MG63 (cell line): ENCODE measurements around the gene MGAT4A. TPM values are rescaled to one million over a fixed set of nuclear protein-coding genes. Genes with fewer than 3 reads are reported as not detected.
"Not testable (repeated sequence)": the region's sequence is repeated elsewhere in the genome, so short reads cannot be mapped to it uniquely, and the experiment has no call there.

ENCODE experiments used
- DNase-seq: peaks from one replicate; pipeline ENCODE4 v3.0.0-alpha.2; 2020
- H3K27me3 ChIP-seq: fragments of 250-450 bp; sonication (Bioruptor Pico); 2 replicates; pipeline ENCODE4 v1.5.1; 2020; ENCODE audit warnings: mild to moderate bottlenecking, moderate library complexity
- H3K36me3 ChIP-seq: fragments of 250-450 bp; sonication (Bioruptor Pico); 2 replicates; pipeline ENCODE4 v1.5.1; 2020; ENCODE audit warnings: mild to moderate bottlenecking, moderate library complexity
- H3K4me3 ChIP-seq: fragments of 250-450 bp; sonication (Bioruptor Pico); 2 replicates; pipeline ENCODE4 v1.5.1; 2020; ENCODE audit warnings: mild to moderate bottlenecking, moderate library complexity
- H3K9me3 ChIP-seq: fragments of 250-450 bp; sonication (Bioruptor Pico); 2 replicates; pipeline ENCODE4 v1.5.1; 2020; ENCODE audit warnings: mild to moderate bottlenecking, moderate library complexity
- total RNA-seq: library from RNA; depleted of rRNA; stranded (reverse); fragments of >200 nt; shearing (Covaris generic); gene quantifications from 2 replicates; pipeline ENCODE4 v1.2.3, GENCODE V29; 2014; ENCODE audit warnings: low replicate concordance

The MGAT4A gene
- total RNA-seq, 1 experiment from 2014 or later, result 2.2 TPM

DNA sequence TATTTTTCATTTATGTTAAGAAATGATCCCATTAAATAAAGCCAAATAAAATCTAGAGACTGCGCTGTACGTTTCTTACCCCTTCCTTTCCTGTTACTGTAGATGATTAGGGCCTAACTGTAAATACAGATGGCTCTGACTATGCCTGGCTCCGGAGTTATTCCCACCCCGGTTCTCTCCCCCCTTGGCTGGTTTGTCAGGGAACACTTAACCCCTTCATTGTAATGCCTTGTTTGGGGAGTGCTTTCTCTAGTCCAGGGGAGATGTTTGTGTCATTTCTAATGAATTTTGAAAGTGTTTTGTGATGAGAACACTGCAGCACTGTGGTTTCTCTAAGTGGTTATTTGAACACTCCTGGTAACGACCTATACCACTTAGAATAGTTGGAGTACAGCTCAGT is 113.8 kb downstream of the MGAT4A start:
- Histone ChIP-seq H3K27me3 (no peaks in the 10 kb centered on the region), H3K9me3 (no peaks in the 10 kb centered on the region), H3K36me3 (peaks cover 39% of the 10 kb centered on the region)

GRCh38 chr2:98615481-98615880 is 115.5 kb downstream of the MGAT4A start:
- Histone ChIP-seq H3K27me3 (no peaks in the 10 kb centered on the region), H3K36me3 (peaks cover 53% of the 10 kb centered on the region), H3K9me3 (no peaks in the 10 kb centered on the region), H3K4me3 (no peak overlapping the region)
- no peak for DNase-seq

More for the DNA sequence above, 113.8 kb downstream of the MGAT4A start:
- H3K4me3 ChIP-seq, result no peak overlapping the region
- no peak for DNase-seq

DNA sequence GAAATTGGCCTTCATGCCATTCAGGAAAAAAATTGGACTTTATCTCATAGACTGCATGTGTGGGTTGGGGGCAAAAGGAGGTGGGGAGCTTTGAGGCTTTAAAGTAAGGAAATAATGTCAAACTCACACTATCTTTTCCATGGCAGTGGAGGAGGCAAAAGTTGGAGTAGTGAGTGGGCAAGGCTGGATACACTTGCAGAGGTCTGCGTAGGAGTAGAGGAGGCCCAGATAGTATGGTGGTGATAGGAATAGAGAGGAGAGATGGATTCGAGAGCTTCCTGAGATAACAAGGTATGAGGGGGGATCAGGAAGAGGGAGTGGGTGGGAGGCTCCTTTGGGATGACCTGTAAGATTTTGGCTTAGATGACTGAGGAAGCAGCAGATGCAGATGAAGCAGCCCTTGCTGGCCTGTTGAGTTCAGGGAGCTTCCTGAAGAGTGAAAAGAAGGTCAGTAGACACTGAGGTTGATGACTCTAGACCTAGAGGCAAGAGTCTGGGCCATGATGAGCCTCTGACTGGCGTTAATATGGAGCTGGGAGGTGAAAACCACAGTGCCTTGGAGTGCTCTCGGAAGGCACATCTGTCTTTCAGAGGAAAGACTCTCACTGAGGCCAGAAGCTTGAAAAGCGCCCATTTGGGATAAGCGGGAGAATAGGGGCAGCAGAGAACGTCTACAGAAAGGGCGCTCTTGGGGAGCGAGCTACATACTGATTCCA is 116.8 kb downstream of the MGAT4A start:
- no peak for DNase-seq
- no peak overlapping the region for H3K4me3 ChIP-seq
- H3K36me3 ChIP-seq, result peaks cover 64% of the 10 kb centered on the region
- H3K27me3 ChIP-seq, result no peaks in the 10 kb centered on the region
- H3K9me3 ChIP-seq, result no peaks in the 10 kb centered on the region

GRCh38 chr2:98608962-98609604 is 121.8 kb downstream of the MGAT4A start:
- DNase-seq, result peak; percentile 8
- Histone ChIP-seq H3K36me3 (peaks cover 47% of the 10 kb centered on the region), H3K4me3 (peak overlapping the region; percentile 94), H3K9me3 (no peaks in the 10 kb centered on the region), H3K27me3 (no peaks in the 10 kb centered on the region)

- H3K4me3 ChIP-seq, result peak within 1 kb of the TSS; percentile 94
- DNase-seq, result peak; percentile 93
- peaks cover 44% of the 10 kb centered on the region for H3K36me3 ChIP-seq
- H3K27me3 ChIP-seq, result no peaks in the 10 kb centered on the region
- H3K9me3 ChIP-seq, result no peaks in the 10 kb centered on the region
Measured at GRCh38 chr2:98608116-98608961, 122.6 kb downstream of the MGAT4A start, which contains the start of the genes COA5 and UNC50. TSS of gene COA5 (minus strand) at chr2:98608512. CDS start at chr2:98608405, 107 bp downstream. TSS of gene UNC50 (plus strand) at chr2:98608589. CDS start at chr2:98609760, 1,171 bp downstream.

DNA sequence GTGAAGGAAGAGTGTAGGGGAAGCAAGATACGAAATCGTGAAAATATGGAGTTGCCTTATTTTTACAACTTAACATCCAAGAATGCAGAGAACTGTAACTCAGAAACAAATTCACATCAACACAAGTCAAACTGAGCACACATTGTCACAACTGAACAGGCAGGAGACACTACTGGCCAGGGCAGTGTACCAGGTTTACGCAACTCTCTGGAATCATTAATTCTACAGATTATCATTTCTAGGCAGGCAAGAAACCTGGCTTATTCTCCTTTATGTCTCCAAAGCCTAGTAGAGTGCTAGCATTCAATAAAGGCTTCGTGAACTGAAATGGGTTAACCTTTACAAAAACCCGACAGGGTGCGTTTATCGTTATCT is 123.2 kb downstream of the MGAT4A start:
- Histone ChIP-seq H3K9me3 (no peaks in the 10 kb centered on the region), H3K36me3 (peaks cover 39% of the 10 kb centered on the region), H3K4me3 (peak overlapping the region; percentile 94), H3K27me3 (no peaks in the 10 kb centered on the region)
- no peak for DNase-seq

GRCh38 chr2:98607104-98607503 is 123.8 kb downstream of the MGAT4A start:
- Histone ChIP-seq H3K36me3 (peaks cover 36% of the 10 kb centered on the region), H3K4me3 (peak overlapping the region; percentile 94), H3K27me3 (no peaks in the 10 kb centered on the region), H3K9me3 (no peaks in the 10 kb centered on the region)
- no peak for DNase-seq

DNA sequence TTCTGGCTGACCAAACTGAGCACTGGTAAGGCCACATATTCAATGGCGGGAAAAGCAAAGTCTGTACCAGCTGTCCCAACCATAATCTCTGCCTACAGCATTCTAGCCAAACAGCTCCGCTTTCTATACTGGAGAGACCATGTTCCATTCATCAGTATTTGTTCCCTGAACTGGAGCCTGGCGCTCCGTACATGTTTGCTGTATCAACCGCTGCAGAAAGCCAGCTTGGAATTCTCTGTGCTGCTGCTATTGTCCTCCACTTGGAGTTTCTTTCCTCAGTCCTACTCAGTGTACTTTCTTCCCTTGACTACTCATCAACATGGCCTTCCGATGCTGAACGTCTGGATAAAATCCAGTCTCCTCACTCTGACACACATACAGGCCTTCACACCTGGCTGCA is 124.5 kb downstream of the MGAT4A start:
- H3K9me3 ChIP-seq, result no peaks in the 10 kb centered on the region
- no peak overlapping the region for H3K4me3 ChIP-seq
- no peaks in the 10 kb centered on the region for H3K27me3 ChIP-seq
- peaks cover 39% of the 10 kb centered on the region for H3K36me3 ChIP-seq
- DNase-seq, result no peak

DNA sequence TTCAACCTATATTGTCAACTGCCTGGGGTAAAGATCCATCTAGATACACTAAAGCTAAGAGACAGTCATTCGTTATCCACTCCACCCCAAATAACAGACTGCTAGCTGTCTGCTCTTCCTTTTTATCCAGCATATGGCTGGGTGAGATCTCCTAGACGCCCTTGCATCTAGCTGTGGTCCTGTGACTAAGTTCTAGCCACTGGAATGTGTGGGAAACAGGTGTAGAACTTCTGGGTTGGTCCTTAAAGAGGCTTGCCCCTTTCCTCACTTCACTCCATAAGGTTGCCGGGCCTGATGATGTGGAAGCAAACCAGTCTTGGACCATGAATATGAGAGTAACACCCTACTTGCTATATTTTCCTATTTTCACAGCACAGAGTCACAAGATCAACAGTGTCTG is 125.9 kb downstream of the MGAT4A start:
- H3K27me3 ChIP-seq, result no peaks in the 10 kb centered on the region
- no peak for DNase-seq
- H3K36me3 ChIP-seq, result peaks cover 39% of the 10 kb centered on the region
- H3K9me3 ChIP-seq, result no peaks in the 10 kb centered on the region
- H3K4me3 ChIP-seq, result no peak overlapping the region

DNA sequence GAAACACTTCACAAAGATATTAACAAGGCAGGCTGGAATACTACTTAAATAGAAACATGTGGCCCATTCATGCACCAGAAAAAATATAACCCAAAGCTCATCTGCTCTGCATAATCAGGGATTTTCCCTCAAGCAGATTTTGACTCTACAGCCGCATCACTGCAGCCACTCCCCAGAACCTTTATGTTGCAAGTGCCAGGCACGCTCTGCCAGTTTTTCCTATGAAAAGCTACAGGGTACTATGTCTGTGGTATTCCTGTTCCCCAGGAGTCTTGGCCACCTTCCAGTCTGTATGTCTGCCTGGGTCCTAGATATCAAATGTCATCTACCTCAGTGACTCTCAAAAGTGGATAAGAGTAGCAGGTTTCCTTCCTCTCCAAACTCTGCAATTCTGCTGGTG is 126.4 kb downstream of the MGAT4A start:
- Histone ChIP-seq H3K36me3 (peaks cover 39% of the 10 kb centered on the region), H3K4me3 (no peak overlapping the region)

DNA sequence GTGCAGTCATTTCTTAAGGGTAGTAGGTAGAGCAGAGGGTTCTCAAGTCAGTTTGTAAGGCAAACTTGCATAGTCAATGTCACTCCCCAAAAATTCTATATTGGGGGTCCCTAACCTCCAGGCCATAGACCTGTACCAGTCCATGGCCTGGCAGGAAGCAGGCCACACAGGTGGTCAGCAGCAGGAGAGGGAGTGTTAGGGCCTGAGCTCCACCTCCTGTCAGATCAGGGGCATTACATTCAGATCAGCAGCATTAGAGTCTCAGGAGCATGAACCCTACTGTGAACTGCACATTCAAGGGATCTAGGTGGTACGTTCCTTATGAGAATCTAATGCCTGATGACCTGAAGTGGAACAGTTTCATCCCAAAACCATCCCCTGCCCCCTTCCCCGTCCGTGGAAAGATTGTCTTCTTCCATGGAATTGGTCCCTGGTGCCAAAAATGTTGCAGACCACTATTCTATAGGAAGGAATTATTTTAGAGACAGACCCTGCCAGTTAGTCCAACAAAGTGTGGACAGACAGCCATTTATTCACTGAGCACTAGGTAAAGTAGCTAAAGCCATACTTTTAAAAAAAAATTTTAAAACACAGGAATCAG is 129.3 kb downstream of the MGAT4A start:
- Histone ChIP-seq H3K4me3 (no peak overlapping the region), H3K27me3 (no peaks in the 10 kb centered on the region), H3K36me3 (peaks cover 53% of the 10 kb centered on the region), H3K9me3 (no peaks in the 10 kb centered on the region)
- no peak for DNase-seq

More for the DNA sequence above, 126.4 kb downstream of the MGAT4A start:
- Histone ChIP-seq H3K9me3 (no peaks in the 10 kb centered on the region), H3K27me3 (no peaks in the 10 kb centered on the region)
- DNase-seq, result no peak

GRCh38 chr2:98598781-98599428 is 132.0 kb downstream of the MGAT4A start:
- peaks cover 62% of the 10 kb centered on the region for H3K36me3 ChIP-seq

GRCh38 chr2:98594665-98595064 is 136.3 kb downstream of the MGAT4A start:
- not testable (repeated sequence) for H3K4me3 ChIP-seq, H3K27me3 ChIP-seq, DNase-seq, H3K9me3 ChIP-seq
- H3K36me3 ChIP-seq, result peaks cover 30% of the 10 kb centered on the region

More at GRCh38 chr2:98598781-98599428, 132.0 kb downstream of the MGAT4A start:
- H3K4me3 ChIP-seq, result no peak overlapping the region
- no peaks in the 10 kb centered on the region for H3K27me3 ChIP-seq
- H3K9me3 ChIP-seq, result no peaks in the 10 kb centered on the region
- no peak for DNase-seq

- Histone ChIP-seq H3K27me3 (no peaks in the 10 kb centered on the region), H3K9me3 (no peaks in the 10 kb centered on the region), H3K36me3 (peaks cover 18% of the 10 kb centered on the region), H3K4me3 (no peak overlapping the region)
- DNase-seq, result no peak
Measured at GRCh38 chr2:98592565-98592964, 138.4 kb downstream of the MGAT4A start.

DNA sequence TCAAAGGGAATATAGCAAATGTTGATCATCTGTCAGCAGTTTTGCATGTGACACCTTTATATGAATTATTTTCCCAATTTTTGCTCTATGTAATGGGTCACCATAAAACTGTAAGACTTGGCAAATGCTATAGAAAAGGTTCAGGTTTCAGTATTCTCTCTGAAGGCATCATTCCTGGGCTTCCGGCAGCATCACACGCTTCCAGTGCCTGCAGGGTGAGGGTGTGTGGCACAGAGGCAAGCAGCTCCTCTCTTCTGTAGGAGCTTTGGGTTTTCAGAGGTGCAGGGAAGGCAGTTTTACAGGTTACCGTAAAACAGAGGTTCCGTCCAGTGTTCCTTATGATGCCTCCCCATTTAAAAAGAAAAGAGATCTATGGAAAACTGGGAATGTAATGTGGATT is 141.4 kb downstream of the MGAT4A start:
- Histone ChIP-seq H3K4me3 (no peak overlapping the region), H3K9me3 (no peaks in the 10 kb centered on the region), H3K27me3 (no peaks in the 10 kb centered on the region), H3K36me3 (no peaks in the 10 kb centered on the region; the same call in none of the 2 replicates)
- DNase-seq, result no peak

GRCh38 chr2:98588880-98589431 is 142.0 kb downstream of the MGAT4A start:
- H3K36me3 ChIP-seq, result no peaks in the 10 kb centered on the region; the same call in none of the 2 replicates
- DNase-seq, result no peak
- no peaks in the 10 kb centered on the region for H3K9me3 ChIP-seq
- no peak overlapping the region for H3K4me3 ChIP-seq
- H3K27me3 ChIP-seq, result no peaks in the 10 kb centered on the region
